Parathyroid adenoma (tissue), 2 donors: Measurements from ENCODE around the gene WDR81.

Experiments used
- H2AFZ ChIP-seq: fragments of 300-600 bp; sonication (generic); one replicate; pipeline ENCODE4 v1.7.0; 2017; ENCODE audit warnings: antibody characterized with exemption, mild to moderate bottlenecking
- H3K27ac ChIP-seq: fragments of 300-600 bp; sonication (generic); one replicate; pipeline ENCODE4 v1.7.0; 2017
- H3K27me3 ChIP-seq: fragments of 300-600 bp; sonication (generic); one replicate; pipeline ENCODE4 v1.7.0; 2017; ENCODE audit warnings: low read length; ENCODE audit not compliant: control insufficient read depth, insufficient read depth
- H3K36me3 ChIP-seq: fragments of 300-600 bp; sonication (generic); one replicate; pipeline ENCODE4 v1.7.0; 2017; ENCODE audit warnings: low read length; ENCODE audit not compliant: control insufficient read depth, insufficient read depth
- H3K4me1 ChIP-seq: fragments of 300-600 bp; sonication (generic); one replicate; pipeline ENCODE4 v1.7.0; 2017; ENCODE audit warnings: control low read depth
- H3K4me2 ChIP-seq: fragments of 300-600 bp; sonication (generic); one replicate; pipeline ENCODE4 v1.7.0; 2017; ENCODE audit warnings: low read length
- H3K4me3 ChIP-seq: fragments of 300-600 bp; sonication (generic); one replicate; pipeline ENCODE4 v1.7.0; 2017; ENCODE audit warnings: low read depth, low read length
- H3K79me2 ChIP-seq: fragments of 300-600 bp; sonication (generic); one replicate; pipeline ENCODE4 v1.7.0; 2017; ENCODE audit warnings: control low read depth
- H3K9ac ChIP-seq: fragments of 300-600 bp; sonication (generic); one replicate; pipeline ENCODE4 v1.7.0; 2017; ENCODE audit warnings: mild to moderate bottlenecking
- H3K9me3 ChIP-seq: fragments of 300-600 bp; sonication (generic); one replicate; pipeline ENCODE4 v1.7.0; 2017; ENCODE audit warnings: low read length; ENCODE audit not compliant: control insufficient read depth
- CTCF ChIP-seq: fragments of 300-600 bp; sonication (generic); IDR thresholded peaks from one replicate; pipeline ENCODE4 v1.7.0; 2017; ENCODE audit warnings: antibody characterized with exemption, mild to moderate bottlenecking
- donor health status: primary hyperparathyroidism.

Gene WDR81

GRCh38 chr17:1725642-1726511, 1.4 kb downstream of the WDR81 start:
- Histone ChIP-seq H3K4me1 (no peaks in the 10 kb centered on the region), H2AFZ (no peak overlapping the region), H3K27me3 (no peaks in the 10 kb centered on the region), H3K36me3 (no peaks in the 10 kb centered on the region), H3K9me3 (no peaks in the 10 kb centered on the region), H3K4me2 (no peak overlapping the region), H3K4me3 (peak overlapping the region; percentile 61), H3K79me2 (no peaks in the 10 kb centered on the region), H3K27ac (no peak overlapping the region), H3K9ac (no peak overlapping the region)
- no peak for TF ChIP-seq CTCF

GRCh38 chr17:1726626-1727257, 2.2 kb downstream of the WDR81 start:
- H3K4me1 ChIP-seq: no peaks in the 10 kb centered on the region
- no peaks in the 10 kb centered on the region for H3K27me3 ChIP-seq
- H3K79me2 ChIP-seq: no peaks in the 10 kb centered on the region
- H3K4me3 ChIP-seq: no peak overlapping the region
- no peak overlapping the region for H3K4me2 ChIP-seq
- H2AFZ ChIP-seq: no peak overlapping the region
- H3K9me3 ChIP-seq: no peaks in the 10 kb centered on the region
- no peaks in the 10 kb centered on the region for H3K36me3 ChIP-seq
- no peak overlapping the region for H3K9ac ChIP-seq
- no peak for TF ChIP-seq CTCF
- H3K27ac ChIP-seq: no peak overlapping the region

- Histone ChIP-seq H3K4me1 (no peaks in the 10 kb centered on the region), H3K9me3 (no peaks in the 10 kb centered on the region), H2AFZ (no peak overlapping the region), H3K27ac (no peak overlapping the region), H3K9ac (no peak overlapping the region), H3K36me3 (no peaks in the 10 kb centered on the region), H3K4me3 (no peak overlapping the region), H3K4me2 (no peak overlapping the region), H3K79me2 (no peaks in the 10 kb centered on the region), H3K27me3 (no peaks in the 10 kb centered on the region)
- no peak for TF ChIP-seq CTCF
Observed at GRCh38 chr17:1727258-1727789, 2.8 kb downstream of the WDR81 start.

GRCh38 chr17:1727876-1728630, 3.5 kb downstream of the WDR81 start:
- Histone ChIP-seq H3K4me1 (no peaks in the 10 kb centered on the region), H3K27ac (no peak overlapping the region), H3K4me2 (no peak overlapping the region), H3K79me2 (no peaks in the 10 kb centered on the region), H3K4me3 (no peak overlapping the region), H2AFZ (no peak overlapping the region), H3K27me3 (no peaks in the 10 kb centered on the region), H3K9me3 (no peaks in the 10 kb centered on the region), H3K9ac (no peak overlapping the region), H3K36me3 (no peaks in the 10 kb centered on the region)
- no peak for TF ChIP-seq CTCF
